GM12891 (cell line): ENCODE results near the gene WASHC3.
A peak's percentile ranks its signal among the peaks of the same experiment; 100 is the strongest.

Experiments
- DNase-seq: peaks from one replicate; pipeline ENCODE4 v3.0.0; 2011; ENCODE audit warnings: low spot score; ENCODE audit not compliant: insufficient read length
- FAIRE-seq: peaks from 2 replicates; lab custom pipeline; 2011; peaks lifted over from hg19 to GRCh38; lab: Jason Lieb, UNC
- PAX5 ChIP-seq: IDR thresholded peaks from 2 replicates; pipeline ENCODE4 v1.6.1; 2011; ENCODE audit warnings: low read length, moderate library complexity, mild to moderate bottlenecking; ENCODE audit not compliant: insufficient read depth, severe bottlenecking
- POLR2A ChIP-seq: IDR thresholded peaks from 2 replicates; pipeline ENCODE4 v1.6.1; 2011; ENCODE audit warnings: low read depth, low read length, control low read depth
- POLR2AphosphoS5 ChIP-seq: IDR thresholded peaks from 2 replicates; pipeline ENCODE4 v1.6.1; 2011; ENCODE audit warnings: low read depth, low read length, control low read depth
- POU2F2 ChIP-seq: IDR thresholded peaks from 2 replicates; pipeline ENCODE4 v1.6.1; 2011; ENCODE audit warnings: low read depth, mild to moderate bottlenecking, control low read depth, low read length, moderate library complexity
- SPI1 ChIP-seq: IDR thresholded peaks from 2 replicates; pipeline ENCODE4 v1.6.1; 2011; ENCODE audit warnings: low read depth, low read length, control low read depth
- TAF1 ChIP-seq: IDR thresholded peaks from 2 replicates; pipeline ENCODE4 v1.6.1; 2011; ENCODE audit warnings: low read depth, low read length, control low read depth

WASHC3 gene

DNA sequence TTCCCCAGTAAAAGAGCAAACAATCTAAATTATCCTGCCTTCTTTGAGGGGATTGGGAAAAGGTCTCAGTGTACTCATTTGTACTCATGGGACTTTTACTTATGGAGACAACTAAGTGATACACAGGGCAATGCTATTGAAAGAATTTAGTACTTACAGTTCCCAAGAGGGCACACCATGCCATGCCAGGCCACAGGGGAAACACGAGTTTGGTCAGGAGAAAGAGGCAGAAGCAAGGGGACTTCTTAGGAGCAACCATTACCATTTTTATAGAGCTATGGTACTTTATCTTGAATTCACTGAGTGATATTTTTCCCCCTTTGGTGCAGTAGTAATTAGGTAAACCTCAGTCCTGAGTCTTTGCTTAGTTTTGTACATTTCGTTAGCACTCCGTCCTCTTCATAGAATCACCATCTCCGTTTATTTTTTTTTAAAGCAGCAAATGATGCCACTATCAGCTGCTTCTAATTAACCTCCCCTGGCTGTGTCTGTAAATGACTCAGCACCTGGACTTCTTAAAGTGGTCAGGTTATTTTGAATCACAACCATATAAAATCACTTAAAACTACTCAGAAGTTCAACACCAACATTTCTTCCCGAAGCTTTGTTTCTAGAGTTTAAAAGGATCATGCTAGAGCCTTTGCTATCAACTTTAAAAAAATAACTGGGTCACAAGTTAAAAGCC lies 5.9 kb upstream of the WASHC3 start:
- TF ChIP-seq PAX5: no peak
- no peak for TF ChIP-seq TAF1
- FAIRE-seq (no peak), DNase-seq (no peak)

DNA sequence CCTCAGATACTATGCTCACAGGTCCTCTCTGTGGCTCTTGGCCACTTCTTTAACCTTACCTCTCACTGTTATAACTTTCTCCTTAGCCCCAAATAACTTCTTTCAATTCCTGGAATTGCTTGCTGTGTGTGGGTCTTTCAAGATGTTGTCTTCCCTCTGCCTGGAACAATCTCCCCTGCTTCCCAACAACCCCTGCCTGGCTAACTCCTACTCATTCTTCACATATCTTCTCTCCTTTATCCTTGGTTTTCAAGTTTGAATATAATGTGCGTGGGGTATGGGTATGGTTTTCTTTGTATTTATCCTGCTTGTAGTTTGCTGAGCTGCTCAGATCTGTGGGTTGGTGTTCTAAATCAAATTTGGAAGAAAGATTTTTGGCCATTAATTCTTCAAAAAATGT lies 2.7 kb upstream of the WASHC3 start:
- FAIRE-seq (no peak), DNase-seq (no peak)
- TF ChIP-seq POLR2A: no peak
- TF ChIP-seq POLR2AphosphoS5: no peak
- no peak for TF ChIP-seq POU2F2

DNA sequence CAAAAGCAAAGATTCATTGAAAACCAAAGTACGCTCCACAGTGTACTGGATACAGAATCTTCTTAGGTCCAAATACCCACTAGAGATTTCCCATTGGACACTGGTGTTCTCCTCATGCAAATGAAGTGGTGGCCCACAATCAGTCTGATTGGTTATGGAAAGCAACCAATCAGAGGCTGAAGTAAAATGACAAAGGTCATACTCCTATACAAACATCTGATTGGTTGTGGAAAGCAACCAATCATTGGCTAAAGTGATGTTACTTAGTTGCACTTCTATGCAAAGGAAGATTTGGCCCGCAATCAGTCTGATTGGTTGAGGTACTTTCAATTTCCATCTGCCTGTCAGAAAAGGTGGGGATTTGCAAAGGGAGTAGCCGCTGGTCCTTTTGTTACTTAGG lies 1.3 kb upstream of the WASHC3 start:
- TF ChIP-seq SPI1 (no peak), TAF1 (no peak), PAX5 (no peak), POLR2AphosphoS5 (no peak), POU2F2 (no peak), POLR2A (no peak)
- no peak for DNase-seq
- FAIRE-seq: no peak

DNA sequence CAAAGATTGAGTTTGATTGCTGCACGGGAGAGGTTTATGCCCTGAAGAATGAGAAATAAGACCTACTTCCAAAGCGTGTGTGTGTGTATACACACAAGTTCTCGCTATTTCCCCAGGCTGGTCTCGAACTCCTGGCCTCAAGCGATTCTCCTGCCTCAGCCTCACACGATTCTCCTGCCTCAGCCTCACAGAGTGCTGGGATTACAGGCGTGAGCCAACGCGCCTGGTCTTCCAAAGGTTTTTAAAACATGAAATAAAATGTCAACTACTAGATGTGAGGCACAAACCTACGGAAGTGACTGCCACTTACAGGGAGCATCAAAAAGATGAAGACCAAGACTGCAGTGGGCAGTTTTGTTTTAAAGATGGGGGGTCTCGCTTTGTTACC lies 622 bp upstream of the WASHC3 start:
- FAIRE-seq (no peak), DNase-seq (no peak)
- no peak for TF ChIP-seq SPI1
- TF ChIP-seq TAF1: no peak
- TF ChIP-seq POU2F2: no peak
- TF ChIP-seq PAX5: no peak
- TF ChIP-seq POLR2A: no peak
- no peak for TF ChIP-seq POLR2AphosphoS5

DNA sequence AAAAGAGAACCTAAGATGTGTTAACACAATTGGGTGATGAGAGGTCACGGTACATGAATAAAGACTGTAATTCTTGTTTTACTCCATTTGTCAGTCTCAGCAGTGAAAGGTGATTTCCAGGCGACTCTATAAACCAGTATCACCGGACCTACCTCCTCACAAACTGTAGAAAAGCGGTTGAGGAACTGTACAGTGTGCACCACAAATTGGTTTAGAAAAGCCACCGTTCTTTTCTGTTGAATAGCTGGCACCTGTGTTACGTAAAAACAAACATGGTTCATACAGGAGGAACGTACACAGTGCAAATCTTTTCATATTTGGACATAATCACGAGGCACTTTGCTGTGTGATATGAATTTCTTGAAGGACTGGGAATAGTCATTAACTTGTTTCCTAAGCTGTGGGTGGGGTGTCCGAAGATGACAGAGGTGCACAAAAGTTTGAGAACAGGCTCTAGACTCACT lies 663 bp downstream of the WASHC3 start:
- DNase-seq (no peak), FAIRE-seq (peak; percentile 81)
- TF ChIP-seq TAF1 (0 out of 2 replicates have a peak, but pooled peaks have one; percentile 28), POLR2A (peak; percentile 49; the same call in 1 of the 2 replicates), PAX5 (no peak), SPI1 (peak; percentile 32; the same call in 1 of the 2 replicates), POU2F2 (no peak), POLR2AphosphoS5 (0 out of 2 replicates have a peak, but pooled peaks have one; percentile 58)

DNA sequence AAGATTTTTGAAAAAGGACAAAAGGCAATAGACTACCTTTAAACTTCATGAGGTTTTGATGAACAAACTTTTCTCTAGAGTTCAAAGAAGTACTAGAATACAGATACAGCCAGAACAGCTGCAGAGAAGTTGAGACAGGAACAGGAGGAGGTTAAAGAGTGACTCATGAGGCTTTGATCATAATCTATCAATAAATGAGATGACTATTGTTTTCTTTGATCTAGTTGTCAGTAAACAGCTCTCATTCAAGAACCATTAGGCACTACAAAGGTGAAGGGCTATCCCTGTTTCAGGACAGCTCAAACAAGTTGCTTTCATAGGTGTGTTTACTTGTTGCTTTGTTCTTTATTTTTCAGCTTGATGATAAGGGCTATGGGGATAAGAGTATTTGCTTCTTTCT lies 2.4 kb downstream of the WASHC3 start:
- DNase-seq (no peak), FAIRE-seq (no peak)
- no peak for TF ChIP-seq PAX5
- TF ChIP-seq POU2F2: no peak
- no peak for TF ChIP-seq SPI1
- TF ChIP-seq TAF1: no peak
- TF ChIP-seq POLR2AphosphoS5: no peak
- TF ChIP-seq POLR2A: no peak

DNA sequence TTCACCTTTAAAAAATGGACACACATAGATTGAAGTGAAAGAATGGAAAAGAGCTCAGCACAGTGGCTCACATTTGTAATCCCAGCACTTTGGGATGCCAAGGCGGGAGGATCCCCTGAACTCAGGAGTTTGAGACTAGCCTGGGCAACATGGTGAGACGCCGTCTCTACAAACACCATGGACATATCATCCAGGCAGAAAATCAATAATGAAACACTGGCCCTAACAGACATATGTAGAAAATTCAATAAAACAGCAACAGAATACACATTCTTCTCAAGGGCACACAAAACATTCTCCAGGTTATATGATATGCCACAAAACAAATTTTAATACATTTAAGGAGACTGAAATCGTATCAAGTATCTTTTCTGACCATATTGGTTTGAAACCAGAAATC lies 7.4 kb downstream of the WASHC3 start:
- no peak for FAIRE-seq
- no peak for TF ChIP-seq POLR2A
- no peak for TF ChIP-seq POLR2AphosphoS5
- no peak for TF ChIP-seq SPI1
- TF ChIP-seq TAF1: no peak
- TF ChIP-seq POU2F2: no peak
- no peak for TF ChIP-seq PAX5
- DNase-seq: no peak

DNA sequence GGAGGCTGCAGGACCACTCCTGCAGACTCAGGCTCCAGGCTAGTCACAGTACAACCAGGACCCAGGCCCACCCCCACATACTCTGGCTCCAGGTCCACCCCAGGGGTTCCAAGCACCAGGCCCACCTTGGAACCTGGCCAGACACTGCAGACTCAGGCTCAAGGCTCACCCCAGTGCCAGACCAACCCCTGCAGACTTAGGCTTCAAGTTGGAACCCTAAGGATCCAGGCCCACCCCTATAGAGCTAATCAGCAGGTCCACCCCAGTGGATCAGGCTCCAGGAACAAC lies 8.8 kb downstream of the WASHC3 start:
- no peak for FAIRE-seq
- TF ChIP-seq SPI1 (no peak), PAX5 (no peak), POLR2A (no peak), TAF1 (no peak), POLR2AphosphoS5 (no peak), POU2F2 (no peak)
- DNase-seq: no peak

DNA sequence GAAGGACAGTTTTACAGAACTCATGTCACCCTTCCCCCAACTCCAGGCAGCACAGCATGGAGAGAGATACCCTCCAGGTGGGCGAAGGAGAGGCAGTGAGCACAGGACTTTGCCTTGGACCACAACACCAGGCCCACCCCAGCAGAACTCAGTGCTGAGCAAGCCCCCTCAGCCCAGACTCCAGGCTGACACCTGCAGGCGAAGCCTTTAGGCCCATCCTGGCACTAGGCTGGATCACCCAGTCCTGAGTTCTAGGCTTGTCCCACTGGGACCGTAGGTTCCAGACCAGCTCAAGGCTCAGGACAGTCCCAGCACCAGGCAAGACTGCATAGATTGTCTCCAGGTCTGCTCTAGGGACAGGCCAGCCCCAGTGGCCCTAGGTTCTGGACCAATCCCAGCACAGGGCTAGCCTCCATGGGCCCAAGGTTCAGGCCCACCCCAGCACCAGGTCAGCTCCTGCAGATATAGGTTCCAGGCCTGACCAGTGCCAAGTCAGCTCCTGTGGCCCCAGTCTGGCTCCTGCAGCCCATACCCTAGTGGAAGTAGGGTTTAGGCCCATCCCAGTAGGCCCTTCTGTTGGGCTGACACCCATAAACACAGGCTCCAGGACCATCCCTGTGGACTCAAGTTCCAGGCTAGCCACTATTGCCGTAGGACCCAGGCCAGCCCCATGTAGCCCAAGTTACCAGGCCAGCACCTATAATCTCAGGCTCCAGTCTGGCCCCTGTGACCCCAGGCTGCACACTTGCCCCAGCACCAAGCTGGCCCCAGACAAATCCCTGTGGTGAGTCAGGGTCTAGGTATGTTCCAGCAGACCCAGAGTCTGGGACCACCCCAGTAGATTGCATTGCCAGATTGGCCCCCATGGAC lies 9.4 kb downstream of the WASHC3 start:
- no peak for DNase-seq
- TF ChIP-seq POLR2A: no peak
- TF ChIP-seq TAF1: no peak
- TF ChIP-seq POU2F2: no peak
- TF ChIP-seq POLR2AphosphoS5: no peak
- TF ChIP-seq SPI1: no peak
- no peak for FAIRE-seq

DNA sequence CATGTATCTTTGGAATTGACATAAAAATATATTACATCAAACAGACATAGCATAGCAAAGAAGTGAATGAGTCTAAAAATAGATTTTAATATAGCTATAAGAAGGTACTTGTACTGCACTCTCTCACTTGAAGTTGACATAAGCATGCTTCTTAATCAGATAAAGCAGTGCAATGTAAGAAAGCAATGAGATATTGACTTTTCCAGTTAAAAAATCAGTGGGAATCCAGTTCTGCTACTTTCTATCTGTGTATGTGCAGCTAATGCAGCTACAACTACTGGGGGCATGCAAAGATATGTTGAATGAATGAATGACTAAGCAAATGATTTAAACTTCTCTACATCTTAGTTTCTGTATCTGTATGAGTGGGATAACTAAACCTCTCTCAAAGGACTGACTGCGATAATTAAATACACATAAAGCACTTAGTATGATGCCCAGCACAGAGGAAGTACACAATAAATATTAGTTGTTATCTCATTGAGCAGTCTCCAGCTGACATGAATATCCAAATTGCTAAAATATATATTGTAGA lies 10.3 kb downstream of the WASHC3 start:
- DNase-seq: no peak
- peak; percentile 40 for FAIRE-seq
- TF ChIP-seq POU2F2: no peak
- TF ChIP-seq TAF1: no peak
- no peak for TF ChIP-seq POLR2AphosphoS5
- TF ChIP-seq SPI1: no peak
